B cell (primary cell): ENCODE measurements around the gene FEZF1. TPM values are rescaled to one million over a fixed set of nuclear protein-coding genes. Genes with fewer than 3 reads are reported as not detected.

Experiments used
- ATAC-seq: fragments of 200-7000 bp; cut with Tn5 transposase; one replicate; pipeline ENCODE4 v1.10.0; 2021; ENCODE audit warnings: low read depth, mild to moderate bottlenecking, moderate number of reproducible peaks, moderate library complexity
- CTCF ChIA-PET: fragments of 350-600 bp; sonication (Branson Sonifier 250); formaldehyde crosslinking; loops from one replicate; lab custom pipeline; 2021; ENCODE audit warnings: antibody characterized with exemption, inconsistent platforms; lab: Charles Lee
- POLR2A ChIA-PET: fragments of 350-600 bp; sonication (Branson Sonifier 250); formaldehyde crosslinking; loops from one replicate; lab custom pipeline; 2021; ENCODE audit warnings: antibody characterized with exemption; lab: Charles Lee
- DNase-seq: peaks from one replicate; pipeline ENCODE4 v3.0.0; 2013
- H2AFZ ChIP-seq: 2 replicates; pipeline ENCODE4 v1.6.1; 2012; ENCODE audit warnings: mild to moderate bottlenecking, low read depth, low read length; ENCODE audit not compliant: insufficient read depth, poor library complexity, severe bottlenecking
- H3K27ac ChIP-seq, 2 donors: 1 replicate in 1 of 2; 2 replicates in 1 of 2; pipeline ENCODE4 v1.5.1; 2012 to 2013; ENCODE audit warnings: low read length in 2 of 2, mild to moderate bottlenecking in 2 of 2, moderate library complexity in 1 of 2
- H3K27me3 ChIP-seq, 4 experiments: fragments of 200-600 bp in 1 of 4; sonication (generic) in 1 of 4; replicated peaks in 1 of 4; 1 replicate in 2 of 4; 2 replicates in 2 of 4; pipeline versions ENCODE4 v1.6.1 to v1.7.0; 2013 to 2016; ENCODE audit warnings: low read length in 3 of 4, mild to moderate bottlenecking in 2 of 4, mixed read lengths in 1 of 4, moderate library complexity in 1 of 4; ENCODE audit not compliant: insufficient read depth in 4 of 4, control insufficient read depth in 3 of 4; ENCODE audit errors: control extremely low read depth in 1 of 4
- H3K36me3 ChIP-seq, 2 experiments: replicated peaks in 1 of 2; 1 replicate in 1 of 2; 2 replicates in 1 of 2; pipeline versions ENCODE4 v1.6.1 to v1.7.1; 2013; ENCODE audit warnings: low read length in 1 of 2; ENCODE audit not compliant: insufficient read depth in 2 of 2, control insufficient read depth in 1 of 2; ENCODE audit errors: control extremely low read depth in 1 of 2, extremely low read depth in 1 of 2
- H3K4me1 ChIP-seq, 2 donors: fragments of 200-600 bp in 1 of 2; sonication (generic) in 1 of 2; 1 replicate in 1 of 2; 2 replicates in 1 of 2; pipeline versions ENCODE4 v1.5.1 to v1.6.1; 2013 to 2017; ENCODE audit warnings: low read length in 2 of 2; ENCODE audit not compliant: control insufficient read depth in 2 of 2, insufficient read depth in 2 of 2
- H3K4me2 ChIP-seq: replicated peaks from 2 replicates; pipeline ENCODE3; 2012; ENCODE audit warnings: mild to moderate bottlenecking, low read depth, low read length; ENCODE audit not compliant: poor library complexity, severe bottlenecking
- H3K4me3 ChIP-seq, 5 experiments: fragments of 200-600 bp in 1 of 5; sonication (generic) in 1 of 5; 1 replicate in 3 of 5; 2 replicates in 2 of 5; pipeline versions ENCODE4 v1.5.1 to v1.7.0; 2011 to 2016; ENCODE audit warnings: low read length in 4 of 5, mild to moderate bottlenecking in 4 of 5, low read depth in 2 of 5, control low read depth in 1 of 5, moderate library complexity in 1 of 5; ENCODE audit not compliant: insufficient read depth in 1 of 5; ENCODE audit errors: control extremely low read depth in 1 of 5, extremely low read depth in 1 of 5
- H3K79me2 ChIP-seq: fragments of 200-600 bp; sonication (generic); one replicate; pipeline ENCODE4 v1.6.0; 2016; ENCODE audit warnings: low read length; ENCODE audit not compliant: control insufficient read depth, insufficient read depth
- H3K9ac ChIP-seq: fragments of 200-600 bp; sonication (generic); 2 replicates; pipeline ENCODE4 v1.6.1; 2017; ENCODE audit warnings: mild to moderate bottlenecking, low read length, moderate library complexity
- H3K9me3 ChIP-seq, 3 donors: one replicate each; pipeline versions ENCODE4 v1.6.1 to v1.7.1; 2013; ENCODE audit warnings: low read length in 2 of 3; ENCODE audit not compliant: control insufficient read depth in 2 of 3, insufficient read depth in 1 of 3; ENCODE audit errors: control extremely low read depth in 1 of 3
- H4K20me1 ChIP-seq: 2 replicates; pipeline ENCODE4 v1.6.0; 2012; ENCODE audit warnings: mild to moderate bottlenecking, low read length; ENCODE audit not compliant: insufficient read depth, control insufficient read depth, poor library complexity, severe bottlenecking
- H3K27ac Mint-ChIP-seq: one replicate; pipeline ENCODE4 v1.8.0; 2021; ENCODE audit warnings: mixed read lengths
- H3K27me3 Mint-ChIP-seq: one replicate; pipeline ENCODE4 v1.8.0; 2021; ENCODE audit warnings: mixed read lengths
- H3K4me1 Mint-ChIP-seq: one replicate; pipeline ENCODE4 v1.8.0; 2021; ENCODE audit warnings: mixed read lengths
- H3K4me3 Mint-ChIP-seq: one replicate; pipeline ENCODE4 v1.8.0; 2021; ENCODE audit warnings: mixed read lengths
- H3K9me3 Mint-ChIP-seq: one replicate; pipeline ENCODE4 v1.8.0; 2022; ENCODE audit warnings: mixed read lengths; ENCODE audit not compliant: insufficient read depth
- CTCF ChIP-seq: fragments of 200-600 bp; IDR thresholded peaks from one replicate; pipeline ENCODE4 v1.8.0; 2022; ENCODE audit warnings: antibody characterized with exemption, mild to moderate bottlenecking
- EZH2 ChIP-seq: IDR thresholded peaks from 2 replicates; pipeline ENCODE4 v1.6.1; 2012; ENCODE audit warnings: borderline replicate concordance, low read depth, mild to moderate bottlenecking, moderate library complexity, low read length; ENCODE audit not compliant: insufficient read depth, poor library complexity, severe bottlenecking
- WGBS: methylation state at CpG from one replicate; pipeline ENCODE4 v1.1.5; 2013; ENCODE audit warnings: missing lambda C conversion rate; ENCODE audit not compliant: insufficient coverage; 5-methylcytosine and 5-hydroxymethylcytosine counted together
- intact Hi-C: fragments of 100-400 bp; cut with micrococcal nuclease; formaldehyde crosslinking; loops from one replicate; pipeline ENCODE4 v1.10.0; 2022
- polyA plus RNA-seq: library from polyadenylated mRNA; depleted of rRNA; stranded (reverse); fragments of >200 nt; gene quantifications from 2 replicates; pipeline ENCODE4 v1.2.3, GENCODE V29; 2012
- total RNA-seq, 2 donors: library from RNA; stranded (reverse); fragments of 120-200 nt in 1 of 2; gene quantifications; 1 replicate in 1 of 2; 2 replicates in 1 of 2; pipeline versions ENCODE4 v1.2.3 to v1.2.4, GENCODE V29; 2013 to 2022

FEZF1 gene
- total and polyA plus RNA-seq, 2 donors (not counting 1 experiment from before 2014, with no cell fraction given), result not detected

GRCh38 chr7:122260336-122260735 lies 44.2 kb downstream of the FEZF1 start:
- Histone ChIP-seq H3K79me2 (no peaks in the 10 kb centered on the region), H3K9me3 (no peaks in the 10 kb centered on the region), H3K36me3 (no peaks in the 10 kb centered on the region), H3K27ac (no peak overlapping the region), H2AFZ (no peak overlapping the region), H3K4me2 (no peak overlapping the region), H3K9ac (no peak overlapping the region), H3K27me3 (no peaks in the 10 kb centered on the region), H4K20me1 (no peaks in the 10 kb centered on the region), H3K4me1 (no peaks in the 10 kb centered on the region), H3K4me3 (no peak overlapping the region)
- no CpG with 5 or more reads among the region's 2 CpGs for WGBS
- no peak for TF ChIP-seq CTCF
- TF ChIP-seq EZH2, result no peak
- H3K4me3 Mint-ChIP-seq, result no peak overlapping the region
- no peak overlapping the region for H3K27ac Mint-ChIP-seq
- no peak for DNase-seq
- ATAC-seq, result no peak
- ChIA-PET POLR2A (no interaction called here), CTCF (no interaction called here)
- no peaks in the 10 kb centered on the region for H3K9me3 Mint-ChIP-seq
- no peaks in the 10 kb centered on the region for H3K27me3 Mint-ChIP-seq
- no peaks in the 10 kb centered on the region for H3K4me1 Mint-ChIP-seq
- intact Hi-C loops, result no loop called here

GRCh38 chr7:122258971-122259370 lies 45.6 kb downstream of the FEZF1 start:
- Mint-ChIP-seq H3K4me1 (no peaks in the 10 kb centered on the region), H3K9me3 (no peaks in the 10 kb centered on the region), H3K4me3 (no peak overlapping the region), H3K27me3 (no peaks in the 10 kb centered on the region), H3K27ac (no peak overlapping the region)
- Histone ChIP-seq H3K9me3 (no peaks in the 10 kb centered on the region), H3K4me3 (no peak overlapping the region), H3K4me2 (no peak overlapping the region), H3K9ac (no peak overlapping the region), H4K20me1 (no peaks in the 10 kb centered on the region), H3K4me1 (no peaks in the 10 kb centered on the region), H3K27me3 (no peaks in the 10 kb centered on the region), H3K36me3 (no peaks in the 10 kb centered on the region), H3K79me2 (no peaks in the 10 kb centered on the region), H3K27ac (no peak overlapping the region), H2AFZ (no peak overlapping the region)
- ChIA-PET POLR2A (no interaction called here), CTCF (no interaction called here)
- TF ChIP-seq CTCF, result no peak
- TF ChIP-seq EZH2, result no peak
- no CpG with 5 or more reads among the region's 2 CpGs for WGBS
- no peak for DNase-seq
- ATAC-seq, result no peak
- intact Hi-C loops, result no loop called here
